Posterior vena cava (tissue), 2 donors: Measurements from ENCODE around the gene FLOT1. TPM values are rescaled to one million over a fixed set of nuclear protein-coding genes. Genes with fewer than 3 reads are reported as not detected.

Experiments used
- DNase-seq: peaks from one replicate; pipeline ENCODE4 v3.0.0-alpha.2; 2020; ENCODE audit warnings: low spot score
- intact Hi-C, 2 donors: fragments of 100-400 bp; cut with DNase I; formaldehyde crosslinking; loops; one replicate each; pipeline versions ENCODE4 v1.14.1 to v1.14.2; 2022 to 2023
- total RNA-seq, 2 donors: library from RNA; stranded (reverse); fragmentation: NEBNext Ultra II Directional; extraction: Animal tissue kit (Norgen Biotek cat#: 25700); gene quantifications; one replicate each; pipeline ENCODE4 v1.2.1, GENCODE V29; 2021
- donor health status: DM: yes; HTN: yes; CAD: no.
- donor health status: DM: yes; HTN: yes; CAD: no.

Gene FLOT1
- total RNA-seq, 2 donors from 2014 or later = 150 to 167 TPM

- intact Hi-C loops = loop anchor here in 1 of 2 donors (5.0 kb wide), 1 partner anchor 35 kb away; no protein-coding TSS in a partner anchor
- DNase-seq = peak; percentile 99
Observed at GRCh38 chr6:30752157-30752927, 9.9 kb upstream of the FLOT1 start.

- intact Hi-C loops = loop anchor here in 1 of 2 donors (5.0 kb wide), 1 partner anchor 37 kb away; no protein-coding TSS in a partner anchor
- DNase-seq = no peak
Observed at GRCh38 chr6:30750379-30750668, 7.8 kb upstream of the FLOT1 start.

- DNase-seq = no peak
- intact Hi-C loops = loop anchor here (5.0 to 10.0 kb wide), 3 partner anchors 38 to 665 kb away; no protein-coding TSS in a partner anchor
Observed at GRCh38 chr6:30749554-30750378, 7.3 kb upstream of the FLOT1 start.

- DNase-seq = no peak
- intact Hi-C loops = loop anchor here (5.0 to 10.0 kb wide), 2 partner anchors 78 to 666 kb away; no protein-coding TSS in a partner anchor
Observed at GRCh38 chr6:30748851-30749540, 6.5 kb upstream of the FLOT1 start.

- no peak for DNase-seq
- intact Hi-C loops = loop anchor here (5.0 to 10.0 kb wide), 2 partner anchors 79 to 667 kb away; no protein-coding TSS in a partner anchor
Observed at GRCh38 chr6:30747902-30748769, 5.6 kb upstream of the FLOT1 start.

GRCh38 chr6:30747300-30747687, 4.8 kb upstream of the FLOT1 start:
- DNase-seq = no peak
- intact Hi-C loops = loop anchor here (5.0 to 10.0 kb wide), 2 partner anchors 80 to 668 kb away; no protein-coding TSS in a partner anchor

- intact Hi-C loops = loop anchor here (5.0 to 10.0 kb wide), 3 partner anchors 38 to 671 kb away; no protein-coding TSS in a partner anchor
Observed at GRCh38 chr6:30744054-30744805, 1.7 kb upstream of the FLOT1 start, which contains the start of gene IER3. IER3 (minus strand) TSS chr6:30744547; CDS start chr6:30744518, 29 bp downstream.

GRCh38 chr6:30743099-30744053, 889 bp upstream of the FLOT1 start:
- peak; percentile 87 for DNase-seq
- intact Hi-C loops = loop anchor here (5.0 to 10.0 kb wide), 3 partner anchors 39 to 671 kb away; no protein-coding TSS in a partner anchor

More at GRCh38 chr6:30744054-30744805, 1.7 kb upstream of the FLOT1 start, which contains the start of gene IER3:
- DNase-seq = peak; percentile 96

GRCh38 chr6:30741789-30742315, 635 bp downstream of the FLOT1 start:
- intact Hi-C loops = loop anchor here (5.0 to 10.0 kb wide), 3 partner anchors 40 to 673 kb away; no protein-coding TSS in a partner anchor
- no peak for DNase-seq

- intact Hi-C loops = loop anchor here (5.0 to 10.0 kb wide), 3 partner anchors 41 to 674 kb away; no protein-coding TSS in a partner anchor
- no peak for DNase-seq
Observed at GRCh38 chr6:30741063-30741779, 1.3 kb downstream of the FLOT1 start.

- no peak for DNase-seq
- intact Hi-C loops = loop anchor here (5.0 to 10.0 kb wide), 3 partner anchors 42 to 674 kb away; no protein-coding TSS in a partner anchor
Observed at GRCh38 chr6:30740540-30740870, 2.0 kb downstream of the FLOT1 start.

- intact Hi-C loops = no loop called here
- DNase-seq = no peak
Observed at GRCh38 chr6:30738532-30738931, 4.0 kb downstream of the FLOT1 start.

- DNase-seq = no peak
Observed at GRCh38 chr6:30735668-30736314, 6.7 kb downstream of the FLOT1 start.

GRCh38 chr6:30732237-30732943, 10.1 kb downstream of the FLOT1 start:
- no peak for DNase-seq
- intact Hi-C loops = no loop called here

More at GRCh38 chr6:30735668-30736314, 6.7 kb downstream of the FLOT1 start:
- intact Hi-C loops = no loop called here
